HG02970 (cell line): ENCODE measurements around the gene MYO6.

Source experiments
- ATAC-seq: cut with Tn5 transposase; IDR thresholded peaks from one replicate; pipeline ENCODE4 v1.9.1; 2021; ENCODE audit warnings: mild to moderate bottlenecking, moderate library complexity, moderate number of reproducible peaks; ENCODE audit not compliant: unreplicated experiment, low FRiP score

The MYO6 gene

DNA sequence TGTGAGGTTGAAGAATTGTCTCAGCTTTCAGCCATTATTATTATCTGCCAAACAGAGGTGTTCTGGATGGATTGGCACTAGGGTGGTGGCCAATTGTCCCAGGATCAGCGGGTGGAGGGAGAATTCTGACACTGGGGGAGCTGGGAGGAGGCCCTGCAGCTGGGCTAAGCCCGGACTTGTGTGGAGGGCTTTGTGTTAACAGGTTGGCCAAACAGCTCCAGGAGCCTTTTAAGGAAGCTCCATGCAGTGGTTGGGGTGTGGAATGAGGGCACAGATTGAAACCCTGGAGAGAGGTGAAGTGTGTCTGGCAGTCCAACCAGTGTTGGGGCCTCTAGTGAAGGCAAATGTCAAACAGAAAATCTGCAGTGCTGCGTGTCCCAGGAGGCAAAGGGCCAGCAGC is 187.6 kb downstream of the MYO6 start:
- no peak for ATAC-seq

DNA sequence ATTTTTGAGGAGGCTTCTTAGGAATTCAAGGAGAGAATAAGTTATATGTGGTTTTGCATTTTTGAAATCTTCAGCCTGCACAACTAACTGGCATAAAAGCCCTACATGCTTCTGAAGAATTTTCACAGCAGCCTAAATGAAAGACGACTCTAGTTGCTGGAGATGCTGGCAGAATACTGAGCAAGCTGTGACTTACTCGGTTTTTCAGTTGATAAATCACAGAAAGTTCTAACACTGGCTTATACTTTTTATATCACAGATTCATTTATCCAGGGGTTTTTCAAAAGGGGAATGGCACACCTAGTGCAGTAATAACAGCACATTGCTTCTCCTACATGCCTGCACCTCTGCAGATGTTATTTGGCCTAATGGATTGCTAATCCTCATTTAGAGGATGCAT is 188.8 kb downstream of the MYO6 start:
- no peak for ATAC-seq

DNA sequence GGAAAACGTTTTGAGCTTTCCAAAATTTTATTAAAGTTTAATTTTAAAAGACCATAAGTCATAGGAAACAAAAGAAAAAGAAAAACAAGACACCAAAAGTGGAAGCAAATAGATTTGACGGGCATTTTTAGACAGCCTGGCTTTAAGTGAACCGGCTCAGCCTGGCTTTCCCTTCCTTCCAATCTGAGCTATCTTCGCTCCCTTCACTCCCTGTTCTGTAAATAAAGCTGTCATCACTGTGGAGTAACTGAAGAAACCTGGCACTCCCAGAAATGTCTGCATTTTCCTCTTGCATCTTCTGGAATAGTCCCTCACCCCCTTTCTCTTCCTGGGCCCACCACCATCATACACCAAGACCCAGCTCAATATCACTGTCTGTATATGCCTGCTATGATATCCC is 191.5 kb downstream of the MYO6 start:
- ATAC-seq, result no peak

DNA sequence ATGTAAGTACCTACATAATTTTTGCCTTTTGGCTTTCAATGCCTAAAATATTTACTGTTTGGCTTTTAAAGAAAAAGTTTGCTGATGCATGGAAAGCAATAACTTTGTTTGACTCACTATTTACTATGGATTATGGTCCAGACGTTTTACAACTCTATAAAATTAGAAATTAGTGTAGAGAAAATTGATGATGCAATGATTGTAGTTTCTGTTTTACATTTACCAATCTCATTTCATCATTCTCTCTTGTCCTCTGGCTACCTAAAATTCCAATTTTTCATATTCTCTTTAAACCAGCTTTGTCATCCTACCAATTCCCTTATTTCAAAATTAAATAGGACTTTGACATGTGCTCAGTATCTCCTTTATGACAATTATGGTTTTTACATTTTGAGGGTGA is 192.5 kb downstream of the MYO6 start:
- ATAC-seq, result no peak

DNA sequence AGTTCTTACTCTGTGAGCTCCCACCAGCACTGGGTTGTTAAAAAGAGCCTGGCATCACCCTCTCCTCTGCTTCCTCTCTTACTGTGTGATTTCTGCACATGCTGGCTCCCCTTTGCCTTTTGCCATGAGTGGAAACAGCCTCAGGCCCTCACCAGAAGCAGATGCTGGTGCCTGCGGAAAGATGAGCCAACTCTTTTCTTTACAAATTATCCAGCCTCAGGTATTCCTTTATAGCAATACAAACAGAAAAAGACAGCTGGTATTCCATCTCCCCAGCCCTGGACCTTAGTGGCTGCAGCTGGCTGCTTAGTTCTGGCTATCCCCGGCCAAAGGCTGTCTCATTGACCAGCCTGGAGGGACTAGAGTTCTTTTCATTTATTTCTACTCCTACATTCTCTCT is 194.3 kb downstream of the MYO6 start:
- ATAC-seq, result no peak

DNA sequence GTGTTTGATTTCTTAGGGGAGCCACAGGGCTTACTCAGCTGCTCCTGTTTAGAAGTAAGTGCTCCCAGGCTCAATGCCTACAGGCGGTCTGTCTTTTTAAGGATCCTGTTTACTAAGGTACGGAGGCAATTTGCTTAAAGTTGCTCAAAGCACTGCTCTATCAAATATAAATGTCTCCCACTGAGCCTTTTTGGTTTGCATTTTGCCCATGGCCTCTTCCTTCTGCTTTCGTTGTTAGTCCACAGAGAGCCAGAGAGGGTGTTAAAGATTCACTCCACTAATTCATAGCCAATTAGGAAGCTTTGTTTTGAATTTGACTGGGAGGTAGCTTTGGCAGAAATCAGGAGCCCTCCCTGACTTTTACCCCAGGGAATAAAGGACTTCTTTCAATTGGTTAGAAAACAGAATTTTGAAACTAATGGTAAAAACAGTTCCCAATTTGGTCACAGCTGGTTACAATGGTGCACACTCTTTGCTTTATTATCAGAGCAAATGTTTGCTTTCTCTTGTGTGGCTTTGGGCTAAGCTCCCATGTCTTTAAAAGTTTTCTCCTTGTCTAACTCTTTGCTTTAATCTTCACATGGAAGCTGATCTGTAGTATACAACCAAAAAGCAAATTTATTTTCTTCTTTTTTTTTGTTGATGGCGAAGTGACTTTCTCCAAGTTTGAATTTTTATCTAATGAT is 197.2 kb downstream of the MYO6 start:
- no peak for ATAC-seq

DNA sequence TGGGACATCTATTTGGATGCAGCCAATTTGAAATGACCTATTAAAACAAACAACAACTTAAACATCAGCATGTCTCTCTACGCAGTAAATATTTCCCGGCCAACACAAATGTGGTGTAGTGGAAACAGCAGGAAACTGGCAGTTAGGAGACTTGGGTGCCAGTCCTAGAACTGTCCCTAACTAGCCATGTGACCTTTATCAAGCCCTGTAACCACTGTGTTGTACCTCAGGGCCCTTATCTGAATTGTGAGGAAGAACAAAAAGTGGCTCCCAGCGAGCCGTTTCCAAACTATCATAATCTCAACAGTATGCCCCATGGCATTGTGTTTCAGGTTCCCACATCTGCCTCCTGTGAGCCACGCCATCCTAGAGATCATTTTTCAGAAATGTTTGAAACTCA is 198.9 kb downstream of the MYO6 start:
- ATAC-seq, result no peak

DNA sequence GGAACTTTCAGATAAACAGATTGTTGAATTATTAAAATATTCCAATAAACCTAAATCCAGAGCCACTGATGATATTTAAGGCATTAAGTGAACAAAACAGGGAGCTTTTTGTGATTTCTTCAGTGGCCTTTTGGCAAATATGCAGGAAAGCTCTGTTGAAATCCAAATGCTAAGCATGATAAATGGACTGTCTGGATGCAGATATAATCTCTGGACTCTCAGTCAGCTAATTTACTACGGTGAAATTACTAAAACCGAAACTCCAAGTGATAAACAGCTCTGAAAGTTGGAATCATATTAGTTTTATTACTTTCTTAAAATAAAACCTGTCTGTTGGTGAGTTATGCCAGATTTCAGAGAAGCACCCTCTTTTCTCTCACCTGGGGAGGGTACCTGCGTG is 203.1 kb downstream of the MYO6 start:
- ATAC-seq, result no peak

DNA sequence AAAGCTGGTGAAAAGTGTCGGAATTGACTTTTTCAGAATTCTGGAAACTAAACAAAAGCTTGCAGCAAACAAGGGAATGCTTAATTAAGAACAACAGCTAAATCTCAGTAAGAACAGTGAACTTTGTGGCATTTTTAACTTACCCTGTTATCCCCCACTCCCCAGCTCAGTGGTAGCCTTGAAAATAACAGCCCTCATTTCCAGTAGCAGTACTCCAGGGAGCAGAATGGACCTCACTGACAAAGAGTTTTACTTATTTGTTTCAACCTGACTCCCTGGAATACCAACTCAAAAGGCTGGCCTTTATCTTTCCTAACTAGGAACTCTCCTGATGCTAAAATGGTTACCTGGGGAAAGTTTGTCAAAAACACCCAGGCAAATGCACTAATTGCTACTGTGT is 214.5 kb downstream of the MYO6 start:
- ATAC-seq, result no peak

DNA sequence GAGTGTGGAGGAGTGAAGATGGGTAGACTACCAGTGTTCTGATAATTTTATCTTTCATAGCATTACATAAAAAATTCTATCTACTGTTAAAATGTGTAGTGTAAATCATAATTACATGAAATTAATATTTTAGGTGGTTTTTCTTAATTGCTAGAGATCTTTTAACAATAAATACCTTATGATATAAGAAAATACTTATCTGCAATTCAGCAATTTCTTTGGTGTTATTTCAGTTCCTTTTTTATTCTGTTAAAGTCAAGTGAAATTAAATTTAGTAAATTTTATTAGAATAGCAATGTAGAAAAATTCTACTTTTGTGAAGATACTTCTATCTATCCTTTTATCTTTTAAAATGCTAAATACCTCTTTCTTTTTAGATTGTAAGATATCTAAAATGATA is 219.1 kb downstream of the MYO6 start:
- no peak for ATAC-seq
